GM19452 (cell line): ENCODE results near the gene SLC35G3.
"Not testable (repeated sequence)": the region's sequence is repeated elsewhere in the genome, so short reads cannot be mapped to it uniquely, and the experiment has no call there.

Source experiments
- ATAC-seq: cut with Tn5 transposase; IDR thresholded peaks from one replicate; pipeline ENCODE4 v1.9.1; 2021; ENCODE audit not compliant: unreplicated experiment

SLC35G3 gene

DNA sequence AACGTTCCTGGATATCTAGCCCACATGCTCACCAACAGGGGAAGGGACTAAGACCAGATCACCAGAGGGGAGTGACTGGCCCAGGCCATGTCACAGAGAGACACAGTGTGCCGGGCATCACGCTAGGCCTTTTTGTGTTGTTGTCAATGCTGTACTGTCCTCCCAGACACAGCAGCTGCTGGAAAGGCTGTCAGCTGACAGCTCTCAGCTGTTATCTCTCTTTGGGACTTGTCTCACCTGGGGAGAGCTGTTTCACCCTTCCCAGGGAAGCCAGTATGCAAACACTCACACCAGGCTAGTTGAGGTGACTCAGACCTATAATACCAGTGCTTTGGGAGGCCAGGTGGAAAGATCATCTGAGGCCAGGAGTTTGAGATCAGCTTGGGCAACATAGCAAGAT is 27.1 kb downstream of the SLC35G3 start:
- ATAC-seq, result no peak

DNA sequence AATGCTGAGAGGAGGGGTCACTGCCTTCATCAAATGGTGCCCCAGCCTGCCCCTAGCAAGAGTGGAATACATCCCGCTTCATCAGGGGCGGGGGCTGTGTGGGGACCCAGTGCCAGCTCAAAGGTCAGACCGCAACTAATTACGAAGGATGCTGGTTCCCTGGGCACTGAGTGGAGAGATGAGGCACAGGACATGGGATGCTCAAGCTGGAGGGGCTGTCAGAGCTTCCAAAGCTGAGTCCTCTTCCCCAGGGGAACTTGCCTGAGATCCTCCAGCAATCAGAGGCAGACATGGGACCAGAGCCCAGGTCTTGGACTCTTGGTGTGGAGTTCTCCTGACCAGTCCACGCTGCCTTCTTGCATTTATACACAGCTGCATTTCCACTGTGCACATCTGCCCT is 27.7 kb downstream of the SLC35G3 start:
- no peak for ATAC-seq

DNA sequence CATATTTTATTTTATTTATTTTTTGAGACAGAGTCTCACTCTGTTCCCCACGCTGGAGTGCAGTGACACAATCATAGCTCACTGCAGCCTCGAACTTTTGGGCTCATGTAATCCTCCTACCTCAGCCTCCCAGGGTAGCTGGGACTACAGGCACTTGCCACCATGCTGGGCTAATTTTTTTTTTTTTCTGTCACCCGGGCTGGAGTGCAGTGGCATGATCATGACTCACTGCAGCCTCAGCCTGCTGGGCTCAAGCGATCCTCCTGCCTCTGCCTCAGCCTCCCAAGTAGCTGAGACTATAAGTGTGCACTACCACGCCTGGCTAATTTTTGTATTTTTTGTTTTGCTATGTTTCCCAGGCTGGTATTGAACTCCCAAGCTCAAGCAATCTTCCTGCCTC is 29.5 kb downstream of the SLC35G3 start:
- ATAC-seq, result no peak

DNA sequence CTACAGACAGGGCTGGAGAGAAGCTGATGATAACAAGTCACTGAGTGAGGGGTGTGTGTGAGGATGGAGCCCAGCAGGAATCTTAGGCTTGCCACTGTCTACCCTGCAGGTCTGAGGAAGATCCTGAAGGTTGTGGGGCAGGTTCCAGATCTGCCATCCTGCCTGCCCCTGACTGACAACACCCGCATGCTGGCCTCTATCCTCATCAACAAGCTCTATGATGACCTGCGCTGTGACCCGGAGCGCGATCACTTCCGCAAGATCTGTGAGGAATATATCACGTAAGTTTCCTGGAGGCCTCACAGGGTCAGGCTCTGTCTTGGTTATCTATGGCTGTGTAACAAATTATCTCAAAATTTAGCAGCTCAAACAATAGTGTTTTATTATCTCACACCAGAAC is 30.3 kb downstream of the SLC35G3 start:
- ATAC-seq, result no peak

DNA sequence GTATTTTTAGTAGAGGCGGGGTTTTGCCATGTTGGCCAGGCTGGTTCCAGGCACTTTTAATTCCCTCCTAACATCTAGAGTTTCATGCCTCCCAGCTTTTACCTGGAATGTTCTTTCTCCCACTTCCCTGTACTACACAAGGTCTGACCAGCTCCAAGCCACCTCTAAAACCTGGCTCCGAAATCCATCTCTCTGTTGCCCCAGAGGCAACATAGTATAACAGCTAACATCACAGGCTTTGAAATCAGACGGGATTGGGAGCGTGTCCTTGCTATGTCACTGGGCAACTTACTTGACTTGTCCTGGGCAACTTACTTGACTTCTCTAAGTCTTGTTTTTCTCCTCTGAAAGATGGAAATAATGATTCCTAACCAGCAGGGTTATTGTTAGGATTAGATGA is 31.4 kb downstream of the SLC35G3 start:
- ATAC-seq, result no peak

DNA sequence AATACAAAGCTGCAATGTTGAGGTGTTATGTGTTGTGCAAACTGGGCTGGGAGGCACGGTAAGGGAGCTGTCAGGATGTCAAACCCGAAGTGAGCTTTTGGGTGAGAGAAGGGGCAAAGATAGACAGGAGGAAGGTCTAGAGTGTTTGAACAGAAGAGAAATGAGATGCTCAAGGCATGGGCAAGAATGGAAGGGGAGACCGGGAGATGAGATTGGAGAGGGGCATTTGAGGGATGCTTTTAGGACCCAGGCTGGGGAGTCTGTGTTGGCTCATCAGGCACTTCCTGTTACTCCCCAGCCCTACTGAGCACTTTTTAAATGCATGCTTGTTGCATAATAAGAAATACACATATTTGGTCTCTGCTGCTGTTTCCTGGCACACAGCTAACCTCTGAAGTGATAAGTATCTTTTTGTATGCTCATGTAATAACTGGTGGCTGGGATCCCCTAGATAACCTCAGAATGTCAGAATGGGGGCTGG is 32.9 kb downstream of the SLC35G3 start:
- no peak for ATAC-seq

DNA sequence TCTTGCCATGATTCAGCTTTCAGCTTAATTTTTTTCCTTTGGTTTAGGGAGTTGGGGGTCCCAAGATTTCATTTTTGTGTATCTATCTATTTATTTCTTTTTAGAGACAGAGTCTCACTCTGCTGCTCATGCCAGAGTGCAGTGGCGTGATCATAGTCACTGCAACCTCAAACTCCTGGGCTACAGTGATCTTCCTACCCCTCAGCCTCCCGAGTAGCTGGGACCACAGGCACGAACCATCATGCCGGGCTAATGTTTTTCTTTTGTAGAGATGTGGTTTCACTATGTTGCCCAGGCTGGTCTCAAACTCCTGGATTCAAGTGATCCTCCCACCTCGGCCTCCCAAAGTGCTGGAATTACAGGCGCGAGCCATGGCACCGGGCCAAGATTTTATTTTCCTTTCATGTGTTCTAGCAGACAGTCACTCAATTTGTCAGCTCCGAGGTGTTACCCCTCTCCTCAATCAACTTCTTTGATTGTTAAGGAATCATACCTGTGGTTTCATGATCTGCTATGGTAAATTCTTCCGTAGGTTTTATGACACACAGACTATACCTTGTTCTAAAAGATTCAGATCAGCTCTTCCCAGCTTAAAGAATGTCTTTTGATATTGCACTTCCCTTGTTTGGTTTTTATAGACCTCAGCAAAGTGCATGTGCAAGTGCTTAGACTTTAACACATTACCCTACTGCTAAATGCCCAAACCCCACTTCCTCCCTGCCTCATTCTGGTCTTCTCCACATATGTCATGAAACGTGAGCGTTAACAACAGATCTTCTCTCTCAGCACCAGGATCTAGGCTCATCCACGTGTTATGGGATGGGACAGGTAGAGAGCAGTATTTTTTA is 33.6 kb downstream of the SLC35G3 start:
- ATAC-seq, result no peak

DNA sequence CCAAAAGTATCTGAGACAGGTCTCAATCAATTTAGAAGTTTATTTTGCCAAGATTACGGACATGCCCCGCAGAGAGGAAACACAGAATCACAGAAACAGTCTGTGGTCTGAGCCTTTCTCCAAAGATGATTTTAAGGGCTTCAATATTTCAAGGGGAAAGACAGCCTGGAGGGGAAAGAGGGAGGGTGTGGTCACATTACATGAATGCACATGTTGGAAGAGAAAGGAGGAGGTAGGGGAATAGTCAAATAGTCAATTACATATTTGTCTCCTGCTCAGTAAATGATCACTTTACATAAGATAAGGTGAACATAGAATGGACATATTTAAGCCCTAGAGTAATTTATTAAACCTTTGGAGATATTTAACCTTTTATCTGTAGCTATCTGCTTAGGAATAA is 34.3 kb downstream of the SLC35G3 start:
- ATAC-seq, result no peak

DNA sequence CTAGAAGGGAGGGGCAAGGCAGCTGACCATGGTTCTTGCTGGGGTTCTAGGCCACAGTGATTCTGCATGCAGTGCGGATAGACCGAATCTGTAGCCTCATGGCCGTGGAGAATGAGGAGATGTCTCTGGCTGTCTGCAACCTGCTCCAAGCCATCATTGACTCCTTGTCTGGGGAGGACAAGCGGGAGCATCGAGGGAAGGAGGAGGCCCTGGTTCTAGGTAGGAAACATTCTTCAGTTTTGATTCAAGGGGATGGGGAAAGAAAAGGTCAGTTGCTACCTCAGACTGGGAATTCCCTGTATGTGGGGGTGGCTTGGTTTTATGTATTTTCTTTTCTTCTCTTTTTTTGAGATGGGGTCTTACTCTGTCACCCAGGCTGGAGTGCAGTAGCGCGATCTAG is 38.9 kb downstream of the SLC35G3 start:
- no peak for ATAC-seq

DNA sequence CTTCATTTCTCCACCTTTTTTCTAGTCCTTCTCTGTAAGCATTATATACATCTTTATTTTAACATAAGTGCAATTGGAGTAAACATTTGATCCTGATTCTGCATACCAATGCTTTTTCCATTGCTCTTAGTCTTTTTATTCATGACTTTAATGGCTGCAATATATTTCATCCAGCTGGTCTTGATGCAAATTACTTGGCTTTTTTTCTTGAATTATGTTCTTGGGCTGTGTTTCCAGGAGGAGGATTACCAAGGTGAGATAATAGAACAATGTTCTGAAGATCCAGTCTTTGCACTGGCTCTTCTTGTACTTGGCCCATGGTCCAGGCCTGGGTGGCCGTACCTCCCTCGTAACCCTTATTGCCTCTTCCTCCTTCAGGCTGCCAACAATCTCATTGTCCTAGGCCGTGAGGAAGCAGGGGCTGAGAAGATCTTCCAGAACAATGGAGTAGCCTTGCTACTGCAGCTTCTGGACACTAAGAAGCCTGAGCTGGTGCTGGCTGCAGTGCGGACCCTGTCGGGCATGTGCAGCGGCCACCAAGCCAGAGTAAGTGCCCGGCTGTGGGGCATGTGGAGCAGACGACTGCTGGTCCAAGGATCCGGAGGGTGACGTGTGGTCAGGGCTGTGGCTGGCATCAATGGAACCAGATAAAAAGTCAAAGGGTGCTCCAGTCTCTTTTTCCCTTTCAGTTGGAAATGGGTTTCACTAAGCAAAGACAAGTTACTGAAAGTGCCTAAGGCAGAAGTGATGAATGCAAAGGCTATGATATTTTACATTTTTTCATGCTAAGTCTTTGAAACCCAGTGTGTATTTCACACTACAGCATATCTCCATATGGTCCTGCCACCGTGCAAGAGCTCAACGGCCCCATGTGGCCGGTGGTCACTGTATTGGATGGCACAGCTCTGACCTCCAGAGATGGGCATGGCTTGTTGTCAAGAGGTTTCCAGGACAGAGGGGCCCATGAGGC is 39.7 kb downstream of the SLC35G3 start:
- ATAC-seq, result no peak

DNA sequence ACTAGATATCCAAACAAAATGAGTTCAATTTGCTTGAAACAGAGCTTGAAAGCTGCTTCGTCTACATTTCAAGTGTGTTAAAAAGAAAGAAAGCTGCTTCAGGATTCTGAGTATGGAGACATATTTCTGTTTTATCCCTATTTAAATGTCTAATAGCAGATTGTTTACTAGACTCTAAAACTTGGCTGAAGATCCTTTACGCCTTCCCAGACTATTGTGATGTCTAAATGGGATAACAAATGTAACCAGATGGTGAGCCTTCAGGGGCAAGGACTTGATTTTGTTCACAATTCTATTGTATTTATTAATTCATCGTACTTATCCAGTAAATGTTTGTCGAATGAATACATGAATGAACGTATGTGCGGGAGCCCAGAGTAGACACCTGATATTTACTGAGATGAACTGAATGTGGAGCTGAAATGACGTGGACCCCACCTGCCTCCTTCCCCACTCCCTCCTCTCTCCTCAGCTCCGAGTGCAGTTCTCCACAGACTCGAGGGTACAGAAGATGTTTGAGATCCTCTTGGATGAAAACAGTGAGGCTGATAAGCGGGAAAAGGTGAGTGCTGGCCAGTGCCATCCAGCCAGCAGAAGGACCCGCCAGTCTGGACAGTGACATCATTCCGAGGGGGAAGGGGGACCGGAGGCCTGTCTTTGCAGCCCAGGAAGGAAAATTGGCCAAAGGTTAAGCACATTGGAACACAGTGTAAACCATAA is 41.6 kb downstream of the SLC35G3 start:
- ATAC-seq, result no peak

DNA sequence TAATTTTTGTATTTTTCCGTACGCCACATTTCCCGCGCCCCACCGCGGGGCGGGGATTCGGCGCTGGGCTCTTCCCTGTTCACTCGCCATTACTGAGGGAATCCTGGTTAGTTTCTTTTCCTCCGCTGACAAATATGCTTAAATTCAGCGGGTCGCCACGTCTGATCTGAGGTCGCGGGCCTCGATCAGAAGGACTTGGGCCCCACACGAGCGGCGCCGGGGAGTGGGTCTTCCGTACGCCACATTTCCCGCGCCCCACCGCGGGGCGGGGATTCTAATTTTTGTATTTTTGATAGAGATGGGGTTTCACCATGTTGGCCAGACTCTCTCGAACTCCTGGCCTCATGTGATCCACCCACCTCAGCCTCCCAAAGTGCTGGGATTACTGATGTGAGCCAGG is 43.1 kb downstream of the SLC35G3 start:
- ATAC-seq, result not testable (repeated sequence)

DNA sequence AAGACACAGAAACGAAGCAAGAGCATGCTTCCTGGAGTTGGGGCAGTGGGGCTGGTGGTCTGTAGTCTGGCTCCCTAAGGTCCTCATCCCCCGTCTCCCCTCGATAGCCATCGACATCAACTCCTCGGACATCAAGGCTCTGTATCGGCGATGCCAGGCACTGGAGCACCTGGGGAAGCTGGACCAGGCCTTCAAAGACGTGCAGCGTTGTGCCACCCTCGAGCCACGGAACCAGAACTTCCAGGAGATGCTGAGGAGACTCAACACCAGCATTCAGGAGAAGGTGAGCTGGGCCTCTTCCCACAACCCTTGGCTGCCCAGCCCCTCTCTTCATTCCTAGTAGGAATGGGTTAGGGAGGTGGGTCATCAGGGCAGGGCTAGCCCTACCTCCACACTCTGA is 44.3 kb downstream of the SLC35G3 start:
- no peak for ATAC-seq

DNA sequence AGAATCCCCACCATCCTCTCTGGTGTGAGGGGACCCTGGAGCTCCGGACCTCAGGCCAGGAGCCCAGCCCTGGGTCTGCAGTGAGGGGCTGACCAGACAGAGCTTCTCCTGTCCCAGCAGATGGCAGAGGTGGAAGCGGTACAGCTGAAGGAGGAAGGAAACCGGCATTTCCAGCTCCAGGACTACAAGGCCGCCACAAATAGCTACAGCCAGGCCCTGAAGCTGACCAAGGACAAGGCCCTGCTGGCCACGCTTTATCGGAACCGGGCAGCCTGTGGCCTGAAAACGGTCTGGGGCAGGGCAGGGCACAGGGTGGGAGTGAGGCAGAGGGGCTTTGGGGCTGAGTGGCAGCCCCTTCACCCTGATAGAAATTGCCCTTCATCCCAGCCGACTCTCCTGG is 46.0 kb downstream of the SLC35G3 start:
- ATAC-seq, result no peak

DNA sequence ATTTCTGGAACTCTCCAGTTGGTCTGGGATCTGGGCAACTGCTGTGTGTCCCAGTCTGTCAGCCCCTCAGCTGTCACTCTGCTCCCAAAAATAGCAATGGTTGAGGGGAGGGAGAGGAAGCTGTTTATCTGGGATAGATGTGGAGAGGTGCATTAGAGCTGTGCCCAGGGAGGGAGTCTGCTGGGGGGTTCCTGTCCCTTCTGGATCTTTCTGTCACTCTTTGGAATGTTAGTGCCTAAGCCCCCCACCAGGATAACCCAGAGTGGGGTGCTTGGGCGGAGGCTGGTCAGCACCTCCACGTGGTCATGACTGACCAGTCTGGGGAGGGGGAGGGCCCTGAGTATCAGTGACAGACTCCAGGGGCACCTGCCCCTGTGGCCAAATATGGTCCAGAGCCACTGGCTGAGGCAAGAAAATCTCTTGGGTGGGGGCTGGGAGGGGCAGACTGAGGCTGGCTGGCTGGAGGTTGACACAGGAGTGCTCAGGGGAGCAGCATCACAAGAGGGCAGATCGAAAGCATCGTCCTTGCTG is 46.8 kb downstream of the SLC35G3 start, which contains the start of gene UNC45B:
Gene UNC45B (plus strand): TSS at position 443 of the 531 bp plus-strand sequence. CDS start 447 bp downstream, outside the sequence.
- no peak for ATAC-seq

DNA sequence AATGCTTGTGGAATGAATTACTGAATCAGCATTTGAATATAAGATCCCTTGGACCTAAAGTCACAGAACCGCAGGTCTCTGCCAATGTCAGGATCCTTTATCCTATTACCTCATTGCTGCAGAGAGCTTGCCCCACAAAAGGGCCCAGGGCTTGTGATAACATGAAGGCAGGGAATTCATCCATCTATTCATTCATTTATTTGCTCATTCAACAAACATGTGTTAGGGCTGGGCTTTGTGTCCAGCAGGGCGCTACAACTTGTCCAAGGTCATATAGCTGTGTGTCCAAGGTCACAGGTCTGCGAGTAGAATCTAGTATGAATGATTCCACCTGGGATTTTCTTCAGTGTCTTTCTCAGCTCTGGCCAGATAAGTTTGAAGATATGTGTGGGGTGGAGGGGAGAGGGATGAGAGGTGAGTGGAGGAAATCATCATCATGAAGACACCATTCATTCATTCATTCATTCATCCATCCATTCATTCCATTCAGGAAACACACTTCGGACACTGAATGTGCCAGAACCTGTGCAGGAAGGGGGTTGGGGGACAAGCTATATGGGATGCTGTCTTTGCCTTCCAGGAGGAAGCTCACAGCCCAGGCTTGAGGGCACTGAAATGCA is 47.9 kb downstream of the SLC35G3 start:
- ATAC-seq, result no peak

DNA sequence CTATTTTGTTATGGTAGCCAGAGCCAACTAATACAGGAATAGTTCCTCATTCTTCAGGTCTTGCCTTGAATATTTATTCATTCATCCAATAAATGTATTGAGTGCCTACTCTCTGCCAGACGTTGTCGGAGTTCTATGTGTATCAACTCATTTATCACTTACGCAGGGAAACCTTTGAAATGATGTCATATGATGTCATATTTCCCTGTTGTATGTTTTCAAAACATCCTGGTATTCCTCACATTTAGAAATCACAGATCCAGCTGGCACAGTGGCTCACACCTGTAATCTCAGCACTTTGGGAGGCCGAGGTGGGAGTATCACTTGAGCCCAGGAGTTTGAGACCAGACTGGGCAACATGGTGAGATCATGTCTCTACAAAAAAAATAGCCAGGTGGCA is 49.4 kb downstream of the SLC35G3 start:
- ATAC-seq, result no peak
